Measurements from ENCODE around the gene RAB44. TPM values are rescaled to one million over a fixed set of nuclear protein-coding genes. Genes with fewer than 3 reads are reported as not detected.
A peak's percentile ranks its signal among the peaks of the same experiment; 100 is the strongest.

The RAB44 gene
- total and polyA plus RNA-seq, 3 donors from 2014 or later = 0.09 to 0.56 (median 0.24) TPM

DNA sequence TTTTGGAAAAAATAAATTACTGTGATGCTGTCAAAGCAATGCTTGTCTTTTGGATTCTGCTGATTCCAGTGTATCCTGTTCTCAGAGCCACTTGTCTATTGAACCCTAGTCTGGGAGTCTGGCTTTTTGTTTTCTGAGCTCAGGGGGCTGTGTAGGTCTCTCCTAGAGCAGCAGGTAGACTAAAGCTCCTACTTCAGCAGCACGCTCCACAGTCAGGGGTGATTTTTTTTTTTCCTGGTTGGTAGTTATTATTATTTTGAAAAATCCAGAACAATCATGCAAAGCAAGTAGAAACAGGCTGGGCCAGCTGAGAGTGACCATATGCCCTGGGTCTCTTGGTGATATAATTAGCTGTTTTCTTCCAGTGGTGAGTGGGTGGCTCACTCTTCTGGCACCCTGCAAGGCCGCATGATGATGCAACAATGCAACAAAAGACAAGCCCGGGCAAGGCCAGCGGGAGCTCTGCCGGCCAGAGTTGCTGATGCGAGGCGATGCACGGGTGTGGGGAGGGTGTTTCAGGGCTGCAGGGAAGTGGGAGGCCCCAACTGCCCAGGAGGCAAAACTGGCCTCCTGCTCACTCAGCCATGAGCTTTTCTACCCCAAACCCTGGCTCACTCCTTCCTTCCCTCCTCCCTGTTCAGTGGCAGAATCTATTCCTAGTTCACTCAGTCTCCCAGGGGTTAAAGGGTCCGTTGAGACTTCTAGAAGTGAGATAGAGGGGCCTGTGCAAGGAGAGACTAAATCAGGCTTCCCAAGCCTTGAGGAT is 30.6 kb upstream of the RAB44 start:
- intact Hi-C loops (cut with DNase I; ENCODE audit: low total_unique reads) = no loop called here
- WGBS, 2 donors = 15 to 36% methylated on average over 9 of the region's 9 CpGs
- no peaks in the 10 kb centered on the region for H3K36me3 ChIP-seq (ENCODE audit: low read depth, missing control alignments)
- DNase-seq = peak; percentile 93
- no peak overlapping the region for H3K4me3 ChIP-seq
- no peaks in the 10 kb centered on the region for H3K9me3 ChIP-seq
- no peaks in the 10 kb centered on the region for H3K27me3 ChIP-seq
- peak overlapping the region; percentile 76 to 82 for H3K27ac ChIP-seq
- TF ChIP-seq, protein P1, sequence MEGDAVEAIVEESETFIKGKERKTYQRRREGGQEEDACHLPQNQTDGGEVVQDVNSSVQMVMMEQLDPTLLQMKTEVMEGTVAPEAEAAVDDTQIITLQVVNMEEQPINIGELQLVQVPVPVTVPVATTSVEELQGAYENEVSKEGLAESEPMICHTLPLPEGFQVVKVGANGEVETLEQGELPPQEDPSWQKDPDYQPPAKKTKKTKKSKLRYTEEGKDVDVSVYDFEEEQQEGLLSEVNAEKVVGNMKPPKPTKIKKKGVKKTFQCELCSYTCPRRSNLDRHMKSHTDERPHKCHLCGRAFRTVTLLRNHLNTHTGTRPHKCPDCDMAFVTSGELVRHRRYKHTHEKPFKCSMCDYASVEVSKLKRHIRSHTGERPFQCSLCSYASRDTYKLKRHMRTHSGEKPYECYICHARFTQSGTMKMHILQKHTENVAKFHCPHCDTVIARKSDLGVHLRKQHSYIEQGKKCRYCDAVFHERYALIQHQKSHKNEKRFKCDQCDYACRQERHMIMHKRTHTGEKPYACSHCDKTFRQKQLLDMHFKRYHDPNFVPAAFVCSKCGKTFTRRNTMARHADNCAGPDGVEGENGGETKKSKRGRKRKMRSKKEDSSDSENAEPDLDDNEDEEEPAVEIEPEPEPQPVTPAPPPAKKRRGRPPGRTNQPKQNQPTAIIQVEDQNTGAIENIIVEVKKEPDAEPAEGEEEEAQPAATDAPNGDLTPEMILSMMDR (IDR thresholded peaks at IDR 0.05) = no peak
- no peak for TF ChIP-seq POLR2A (IDR thresholded peaks at IDR 0.05)
- H3K4me1 ChIP-seq = peaks cover 19% of the 10 kb centered on the region

GRCh38 chr6:36668591-36668990 is 29.0 kb upstream of the RAB44 start:
- TF ChIP-seq, protein P1 (IDR thresholded peaks at IDR 0.05) = no peak
- TF ChIP-seq POLR2A (IDR thresholded peaks at IDR 0.05) = no peak
- DNase-seq = no peak
- Histone ChIP-seq H3K27ac (no peak overlapping the region), H3K27me3 (no peaks in the 10 kb centered on the region), H3K9me3 (no peaks in the 10 kb centered on the region), H3K4me3 (no peak overlapping the region), H3K4me1 (peaks cover 19% of the 10 kb centered on the region), H3K36me3 (ENCODE audit: low read depth, missing control alignments) (no peaks in the 10 kb centered on the region)
- WGBS, 2 donors = 83 to 96% methylated on average over 7 of the region's 7 CpGs
- intact Hi-C loops (cut with DNase I; ENCODE audit: low total_unique reads) = no loop called here

GRCh38 chr6:36669002-36669401 is 28.6 kb upstream of the RAB44 start:
- DNase-seq = no peak
- TF ChIP-seq, protein P1 (IDR thresholded peaks at IDR 0.05) = no peak
- TF ChIP-seq POLR2A (IDR thresholded peaks at IDR 0.05) = no peak
- 76 to 82% methylated on average over 6 of the region's 6 CpGs for whole genome bisulfite sequencing, 2 donors
- no peaks in the 10 kb centered on the region for H3K9me3 ChIP-seq
- H3K27me3 ChIP-seq = no peaks in the 10 kb centered on the region
- no peak overlapping the region for H3K27ac ChIP-seq
- H3K4me3 ChIP-seq = no peak overlapping the region
- intact Hi-C loops (cut with DNase I; ENCODE audit: low total_unique reads) = no loop called here
- H3K36me3 ChIP-seq (ENCODE audit: low read depth, missing control alignments) = no peaks in the 10 kb centered on the region
- H3K4me1 ChIP-seq = peaks cover 19% of the 10 kb centered on the region

DNA sequence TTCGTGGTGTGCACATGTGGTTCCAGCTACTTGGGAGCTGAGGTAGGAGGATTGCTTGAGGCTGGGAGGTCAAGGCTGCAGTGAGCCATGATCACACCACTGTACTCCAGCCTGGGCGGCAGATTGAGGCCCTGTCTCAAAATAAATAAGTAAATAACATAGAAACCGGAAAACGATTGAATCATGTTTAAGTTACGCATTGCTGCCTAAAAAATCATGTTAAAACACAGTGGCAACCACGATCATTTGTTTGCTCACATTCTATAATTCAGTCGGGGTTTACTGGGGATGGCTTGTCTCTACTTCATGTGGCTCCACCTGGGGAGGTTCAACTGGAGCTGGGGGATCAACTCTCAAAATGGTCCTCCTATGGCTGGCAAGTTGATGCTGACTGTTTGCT is 27.4 kb upstream of the RAB44 start:
- TF ChIP-seq, protein P1 (IDR thresholded peaks at IDR 0.05) = no peak
- TF ChIP-seq POLR2A (IDR thresholded peaks at IDR 0.05) = no peak
- WGBS, 2 donors = 82 to 85% methylated on average over 7 of the region's 7 CpGs

More for the DNA sequence above, 27.4 kb upstream of the RAB44 start:
- peaks cover 19% of the 10 kb centered on the region for H3K4me1 ChIP-seq
- no peaks in the 10 kb centered on the region for H3K36me3 ChIP-seq (ENCODE audit: low read depth, missing control alignments)
- no peaks in the 10 kb centered on the region for H3K9me3 ChIP-seq
- intact Hi-C loops (cut with DNase I; ENCODE audit: low total_unique reads) = no loop called here
- H3K27me3 ChIP-seq = no peaks in the 10 kb centered on the region
- DNase-seq = no peak
- no peak overlapping the region for H3K27ac ChIP-seq
- no peak overlapping the region for H3K4me3 ChIP-seq

Measured in testis (tissue), 3 donors.